Body of pancreas (tissue), 4 donors: Measurements from ENCODE around the gene TOB1.

Experiments
- POLR2A ChIP-seq, 3 donors: fragments of 450-650 bp; IDR thresholded peaks; one replicate each; pipeline ENCODE4 v1.6.1; 2016; ENCODE audit warnings: antibody characterized with exemption in 3 of 3, mild to moderate bottlenecking in 2 of 3
- TF ChIP-seq, protein P1 (sequence below), 7 experiments: fragments of 450-650 bp in 4 of 7; fragments of 200-600 bp in 3 of 7; sonication (generic) in 3 of 7; IDR thresholded peaks; one replicate each; pipeline ENCODE4 v1.5.1; 2016 to 2019; ENCODE audit warnings: antibody characterized with exemption in 7 of 7

- TF ChIP-seq, protein P1, sequence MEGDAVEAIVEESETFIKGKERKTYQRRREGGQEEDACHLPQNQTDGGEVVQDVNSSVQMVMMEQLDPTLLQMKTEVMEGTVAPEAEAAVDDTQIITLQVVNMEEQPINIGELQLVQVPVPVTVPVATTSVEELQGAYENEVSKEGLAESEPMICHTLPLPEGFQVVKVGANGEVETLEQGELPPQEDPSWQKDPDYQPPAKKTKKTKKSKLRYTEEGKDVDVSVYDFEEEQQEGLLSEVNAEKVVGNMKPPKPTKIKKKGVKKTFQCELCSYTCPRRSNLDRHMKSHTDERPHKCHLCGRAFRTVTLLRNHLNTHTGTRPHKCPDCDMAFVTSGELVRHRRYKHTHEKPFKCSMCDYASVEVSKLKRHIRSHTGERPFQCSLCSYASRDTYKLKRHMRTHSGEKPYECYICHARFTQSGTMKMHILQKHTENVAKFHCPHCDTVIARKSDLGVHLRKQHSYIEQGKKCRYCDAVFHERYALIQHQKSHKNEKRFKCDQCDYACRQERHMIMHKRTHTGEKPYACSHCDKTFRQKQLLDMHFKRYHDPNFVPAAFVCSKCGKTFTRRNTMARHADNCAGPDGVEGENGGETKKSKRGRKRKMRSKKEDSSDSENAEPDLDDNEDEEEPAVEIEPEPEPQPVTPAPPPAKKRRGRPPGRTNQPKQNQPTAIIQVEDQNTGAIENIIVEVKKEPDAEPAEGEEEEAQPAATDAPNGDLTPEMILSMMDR (IDR thresholded peaks at IDR 0.05), result no peak
- no peak for TF ChIP-seq POLR2A (IDR thresholded peaks at IDR 0.05)
These were observed 45.7 kb upstream of the TOB1 start for GRCh38 chr17:50911890-50912289.
